KMS-11 (cell line): ENCODE results near the gene STRN4.

Source experiments
- H2AFZ ChIP-seq: fragments of 200-600 bp; sonication (generic); 2 replicates; pipeline ENCODE4 v1.6.1; 2016; ENCODE audit warnings: antibody characterized with exemption, mixed run types, low read depth
- H3K27ac ChIP-seq: fragments of 200-600 bp; sonication (generic); 2 replicates; pipeline ENCODE4 v1.6.1; 2016; ENCODE audit warnings: mild to moderate bottlenecking, mixed run types
- H3K27me3 ChIP-seq: fragments of 200-600 bp; sonication (generic); 2 replicates; pipeline ENCODE4 v1.6.1; 2017; ENCODE audit warnings: mild to moderate bottlenecking, low read depth, mixed run types, moderate library complexity; ENCODE audit not compliant: insufficient read depth
- H3K36me3 ChIP-seq: fragments of 200-600 bp; sonication (generic); 2 replicates; pipeline ENCODE4 v1.6.1; 2017; ENCODE audit warnings: mild to moderate bottlenecking, mixed run types; ENCODE audit not compliant: insufficient read depth
- H3K4me1 ChIP-seq: fragments of 200-600 bp; sonication (generic); 2 replicates; pipeline ENCODE4 v1.6.1; 2016; ENCODE audit warnings: mild to moderate bottlenecking, low read depth, mixed run types; ENCODE audit not compliant: poor library complexity, severe bottlenecking
- H3K4me2 ChIP-seq: fragments of 200-600 bp; sonication (generic); 2 replicates; pipeline ENCODE4 v1.7.0; 2016; ENCODE audit warnings: mild to moderate bottlenecking, mixed run types
- H3K4me3 ChIP-seq: fragments of 200-600 bp; sonication (generic); IDR thresholded peaks from 2 replicates; pipeline ENCODE4 v1.6.1; 2017; ENCODE audit warnings: low read depth, low read length, mixed read lengths; ENCODE audit not compliant: insufficient read depth
- H3K79me2 ChIP-seq: fragments of 200-600 bp; sonication (generic); 2 replicates; pipeline ENCODE4 v1.6.1; 2016; ENCODE audit warnings: low read depth, mixed run types; ENCODE audit not compliant: insufficient read depth
- H3K9ac ChIP-seq: fragments of 200-600 bp; sonication (generic); 2 replicates; pipeline ENCODE4 v1.6.1; 2016; ENCODE audit warnings: mild to moderate bottlenecking, mixed run types
- H4K20me1 ChIP-seq: fragments of 200-600 bp; sonication (generic); 2 replicates; pipeline ENCODE4 v1.6.1; 2016; ENCODE audit warnings: mild to moderate bottlenecking, mixed run types; ENCODE audit not compliant: insufficient read depth
- CTCF ChIP-seq: fragments of 200-600 bp; sonication (generic); conservative IDR thresholded peaks from 2 replicates; pipeline ENCODE4 v1.6.1; 2017; ENCODE audit warnings: low read depth, mild to moderate bottlenecking, antibody characterized with exemption, low read length, moderate library complexity, mixed read lengths

STRN4 gene

GRCh38 chr19:46759817-46760333, 13.6 kb upstream of the STRN4 start:
- Histone ChIP-seq H3K4me2 (no peak overlapping the region), H3K36me3 (no peaks in the 10 kb centered on the region), H3K4me3 (no peak overlapping the region), H3K79me2 (no peaks in the 10 kb centered on the region), H3K9ac (no peak overlapping the region), H4K20me1 (no peaks in the 10 kb centered on the region), H3K27me3 (no peaks in the 10 kb centered on the region), H3K27ac (no peak overlapping the region), H3K4me1 (peaks cover 4% of the 10 kb centered on the region), H2AFZ (no peak overlapping the region)
- TF ChIP-seq CTCF = no peak

DNA sequence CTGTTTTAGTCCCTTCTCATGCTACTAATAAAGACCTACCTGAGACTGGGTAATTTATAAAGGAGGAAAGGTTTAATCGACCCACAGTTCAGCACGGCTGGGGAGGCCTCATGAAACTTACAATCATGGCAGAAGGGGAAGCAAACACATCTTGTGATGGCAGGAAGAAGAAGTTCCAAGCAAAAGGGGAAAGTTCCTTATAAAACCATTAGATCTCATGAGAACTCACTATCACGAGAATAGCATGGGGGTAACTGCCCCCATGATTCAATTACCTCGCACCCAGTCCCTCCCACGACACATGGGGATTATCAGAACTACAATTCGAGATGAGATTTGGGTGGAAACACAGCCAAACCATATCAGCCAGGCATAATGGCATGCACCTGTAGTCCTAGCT, 13.0 kb upstream of the STRN4 start:
- H3K79me2 ChIP-seq = no peaks in the 10 kb centered on the region
- H2AFZ ChIP-seq = no peak overlapping the region
- H3K4me3 ChIP-seq = no peak overlapping the region
- no peak overlapping the region for H3K9ac ChIP-seq
- H3K36me3 ChIP-seq = no peaks in the 10 kb centered on the region
- no peaks in the 10 kb centered on the region for H4K20me1 ChIP-seq
- no peak overlapping the region for H3K4me2 ChIP-seq
- no peak for TF ChIP-seq CTCF
- no peaks in the 10 kb centered on the region for H3K27me3 ChIP-seq
- H3K27ac ChIP-seq = no peak overlapping the region
- peaks cover 4% of the 10 kb centered on the region for H3K4me1 ChIP-seq

- Histone ChIP-seq H3K4me1 (peaks cover 13% of the 10 kb centered on the region), H3K36me3 (no peaks in the 10 kb centered on the region), H3K4me3 (no peak overlapping the region), H3K4me2 (no peak overlapping the region), H3K27me3 (no peaks in the 10 kb centered on the region), H3K9ac (no peak overlapping the region), H3K79me2 (no peaks in the 10 kb centered on the region), H2AFZ (no peak overlapping the region), H3K27ac (no peak overlapping the region), H4K20me1 (no peaks in the 10 kb centered on the region)
- no peak for TF ChIP-seq CTCF
These were observed 10.3 kb upstream of the STRN4 start for GRCh38 chr19:46756544-46756888.

DNA sequence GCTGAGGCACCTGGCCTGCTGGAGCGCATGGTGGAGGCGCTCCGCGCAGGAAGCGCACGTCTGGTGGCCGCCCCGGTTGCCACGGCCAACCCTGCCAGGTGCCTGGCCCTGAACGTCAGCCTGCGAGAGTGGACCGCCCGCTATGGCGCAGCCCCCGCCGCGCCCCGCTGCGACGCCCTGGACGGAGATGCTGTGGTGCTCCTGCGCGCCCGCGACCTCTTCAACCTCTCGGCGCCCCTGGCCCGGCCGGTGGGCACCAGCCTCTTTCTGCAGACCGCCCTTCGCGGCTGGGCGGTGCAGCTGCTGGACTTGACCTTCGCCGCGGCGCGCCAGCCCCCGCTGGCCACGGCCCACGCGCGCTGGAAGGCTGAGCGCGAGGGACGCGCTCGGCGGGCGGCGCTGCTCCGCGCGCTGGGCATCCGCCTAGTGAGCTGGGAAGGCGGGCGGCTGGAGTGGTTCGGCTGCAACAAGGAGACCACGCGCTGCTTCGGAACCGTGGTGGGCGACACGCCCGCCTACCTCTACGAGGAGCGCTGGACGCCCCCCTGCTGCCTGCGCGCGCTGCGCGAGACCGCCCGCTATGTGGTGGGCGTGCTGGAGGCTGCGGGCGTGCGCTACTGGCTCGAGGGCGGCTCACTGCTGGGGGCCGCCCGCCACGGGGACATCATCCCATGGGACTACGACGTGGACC, 9.7 kb upstream of the STRN4 start:
- H3K4me3 ChIP-seq = no peak overlapping the region

More for the DNA sequence above, 9.7 kb upstream of the STRN4 start:
- no peaks in the 10 kb centered on the region for H3K79me2 ChIP-seq
- H2AFZ ChIP-seq = no peak overlapping the region
- H3K9ac ChIP-seq = no peak overlapping the region
- H3K27ac ChIP-seq = no peak overlapping the region
- H3K4me2 ChIP-seq = no peak overlapping the region
- H3K4me1 ChIP-seq = peaks cover 13% of the 10 kb centered on the region
- H3K27me3 ChIP-seq = no peaks in the 10 kb centered on the region
- no peaks in the 10 kb centered on the region for H4K20me1 ChIP-seq
- H3K36me3 ChIP-seq = no peaks in the 10 kb centered on the region
- TF ChIP-seq CTCF = no peak
